GM10266 (cell line): ENCODE measurements around the gene CBX4.

Experiments
- DNase-seq: peaks from one replicate; pipeline ENCODE4 v3.0.0; 2012; ENCODE audit errors: extremely low spot score
- CTCF ChIP-seq: IDR thresholded peaks from 2 replicates; pipeline ENCODE4 v1.5.1; 2012; ENCODE audit warnings: mild to moderate bottlenecking, low read depth; ENCODE audit not compliant: control insufficient read depth, insufficient read depth; ENCODE audit errors: missing control alignments

The CBX4 gene

GRCh38 chr17:79865351-79866210 lies 26.3 kb upstream of the CBX4 start:
- no peak for TF ChIP-seq CTCF
- DNase-seq, result no peak

GRCh38 chr17:79864617-79865250 lies 25.5 kb upstream of the CBX4 start:
- TF ChIP-seq CTCF, result no peak
- DNase-seq, result no peak

GRCh38 chr17:79864147-79864546 lies 24.9 kb upstream of the CBX4 start:
- no peak for DNase-seq
- no peak for TF ChIP-seq CTCF

GRCh38 chr17:79862771-79863440 lies 23.7 kb upstream of the CBX4 start:
- no peak for DNase-seq

GRCh38 chr17:79862238-79862637 lies 23.0 kb upstream of the CBX4 start:
- DNase-seq, result no peak
- no peak for TF ChIP-seq CTCF

More at GRCh38 chr17:79862771-79863440, 23.7 kb upstream of the CBX4 start:
- no peak for TF ChIP-seq CTCF

GRCh38 chr17:79861413-79862216 lies 22.4 kb upstream of the CBX4 start:
- TF ChIP-seq CTCF, result no peak
- no peak for DNase-seq
